A549 (cell line): ENCODE measurements around the gene IMPDH2. TPM values are rescaled to one million over a fixed set of nuclear protein-coding genes. Genes with fewer than 3 reads are reported as not detected.

Experiments used
- ATAC-seq, 2 experiments: fragments of 200-7000 bp in 1 of 2; fragments of >200 bp in 1 of 2; cut with Nextera tagmentation in 1 of 2; cut with Tn5 transposase in 1 of 2; 3 replicates each; pipeline versions ENCODE4 v1.8.0 to v1.9.1; 2018 to 2020; ENCODE audit warnings: mild to moderate bottlenecking in 1 of 2, moderate library complexity in 1 of 2
- CTCF ChIA-PET: fragments of 300-600 bp; sonication (Branson Sonifier 250); formaldehyde crosslinking; extraction: SDS; loops from one replicate; lab custom pipeline; 2021; ENCODE audit warnings: antibody characterized with exemption, inconsistent platforms; lab: Yijun Ruan, JAX
- POLR2A ChIA-PET: fragments of 350-600 bp; formaldehyde crosslinking; extraction: SDS; loops from one replicate; lab custom pipeline; 2021; ENCODE audit warnings: antibody characterized with exemption, inconsistent platforms; lab: Yijun Ruan, JAX
- DNase-seq, 2 experiments: peaks; one replicate each; pipeline versions ENCODE4 v3.0.0 to v3.0.0-alpha.2; 2011 to 2016; ENCODE audit warnings: low read depth in 1 of 2, low spot score in 1 of 2
- FAIRE-seq: peaks from 2 replicates; lab custom pipeline; 2011; peaks lifted over from hg19 to GRCh38; lab: Jason Lieb, UNC
- H3K27ac ChIP-seq, 2 experiments: fragments of >200 bp; sonication (Bioruptor Twin); formaldehyde crosslinking; 3 replicates each; pipeline ENCODE4 v1.5.1; 2016 to 2017
- H3K4me1 ChIP-seq: fragments of >200 bp; sonication (Bioruptor Twin); formaldehyde crosslinking; 3 replicates; pipeline ENCODE4 v1.6.1; 2016
- H3K4me2 ChIP-seq: fragments of >200 bp; sonication (Bioruptor Twin); formaldehyde crosslinking; 3 replicates; pipeline ENCODE4 v1.6.1; 2016
- H3K4me3 ChIP-seq: fragments of >200 bp; sonication (Bioruptor Twin); formaldehyde crosslinking; 3 replicates; pipeline ENCODE4 v1.5.1; 2016
- H3K9me3 ChIP-seq: fragments of >200 bp; sonication (Bioruptor Twin); formaldehyde crosslinking; 3 replicates; pipeline ENCODE4 v1.6.1; 2016
- BHLHE40 ChIP-seq: IDR thresholded peaks from 2 replicates; pipeline ENCODE4 v1.6.1; 2012; ENCODE audit warnings: low read depth, low read length, inconsistent platforms
- CBX2 ChIP-seq: fragments of 200-600 bp; sonication (generic); IDR thresholded peaks from 2 replicates; pipeline ENCODE4 v1.6.1; 2016; ENCODE audit warnings: low read depth, mild to moderate bottlenecking, borderline replicate concordance
- CBX8 ChIP-seq: fragments of 200-600 bp; sonication (generic); IDR thresholded peaks from 2 replicates; pipeline ENCODE4 v1.6.1; 2016
- CEBPB ChIP-seq, 2 experiments: fragments of >200 bp in 1 of 2; sonication (Bioruptor Twin) in 1 of 2; formaldehyde crosslinking in 1 of 2; IDR thresholded peaks; 2 replicates each; pipeline ENCODE4 v1.6.1; 2012 to 2016
- CHD2 ChIP-seq: fragments of 150-350 bp; IDR thresholded peaks from 2 replicates; pipeline ENCODE4 v1.6.1; 2014; ENCODE audit warnings: low read length; ENCODE audit not compliant: partially characterized antibody
- CHD4 ChIP-seq: fragments of 200-600 bp; sonication (generic); IDR thresholded peaks from 2 replicates; pipeline ENCODE4 v1.6.1; 2016; ENCODE audit warnings: antibody characterized with exemption, mild to moderate bottlenecking, borderline replicate concordance
- EP300 ChIP-seq, 2 experiments: fragments of >200 bp; sonication (Bioruptor Twin); formaldehyde crosslinking; IDR thresholded peaks; 2 replicates in 1 of 2; 3 replicates in 1 of 2; pipeline ENCODE4 v1.6.1; 2016 to 2017
- ESRRA ChIP-seq: fragments of 150-350 bp; IDR thresholded peaks from 2 replicates; pipeline ENCODE4 v1.6.1; 2014; ENCODE audit warnings: mild to moderate bottlenecking, low read length, borderline replicate concordance
- FOSB ChIP-seq: fragments of 250-450 bp; sonication (Bioruptor Pico); IDR thresholded peaks from 2 replicates; pipeline ENCODE4 v1.5.0; 2020; ENCODE audit warnings: mild to moderate bottlenecking, moderate library complexity
- FOSL2 ChIP-seq, 2 experiments: fragments of 450-650 bp in 1 of 2; fragments of >200 bp in 1 of 2; sonication (Bioruptor Twin) in 1 of 2; formaldehyde crosslinking; IDR thresholded peaks; 2 replicates each; pipeline versions ENCODE4 v1.5.0 to v1.6.1; 2016 to 2020; ENCODE audit warnings: mild to moderate bottlenecking in 1 of 2, moderate library complexity in 1 of 2
- HEYL ChIP-seq: fragments of 250-450 bp; sonication (Bioruptor Pico); IDR thresholded peaks from 2 replicates; pipeline ENCODE4 v1.8.0; 2021; ENCODE audit warnings: mild to moderate bottlenecking, moderate library complexity
- HOXA7 ChIP-seq: fragments of 250-450 bp; sonication (Bioruptor Pico); IDR thresholded peaks from 2 replicates; pipeline ENCODE4 v1.5.0; 2020; ENCODE audit warnings: mild to moderate bottlenecking, moderate library complexity
- HOXB13 ChIP-seq: fragments of 250-450 bp; sonication (Bioruptor Pico); IDR thresholded peaks from 2 replicates; pipeline ENCODE4 v1.5.0; 2020; ENCODE audit warnings: low read depth, mild to moderate bottlenecking, moderate library complexity
- JUN ChIP-seq, 2 experiments: fragments of >200 bp; sonication (Bioruptor Twin); formaldehyde crosslinking; IDR thresholded peaks; 2 replicates in 1 of 2; 3 replicates in 1 of 2; pipeline ENCODE4 v1.6.1; 2016 to 2017
- KDM1A ChIP-seq: fragments of 200-600 bp; sonication (generic); IDR thresholded peaks from 2 replicates; pipeline ENCODE4 v1.6.1; 2016; ENCODE audit warnings: low read depth, mild to moderate bottlenecking
- MAFK ChIP-seq: fragments of 450-650 bp; IDR thresholded peaks from 2 replicates; pipeline ENCODE4 v1.6.1; 2014; ENCODE audit not compliant: partially characterized antibody
- MAZ ChIP-seq: fragments of 150-350 bp; IDR thresholded peaks from 2 replicates; pipeline ENCODE4 v1.6.1; 2014; ENCODE audit warnings: antibody characterized with exemption, low read depth, low read length, borderline replicate concordance
- MYC ChIP-seq: IDR thresholded peaks from 2 replicates; pipeline ENCODE4 v1.6.1; 2012; ENCODE audit warnings: mild to moderate bottlenecking, inconsistent platforms, low read length, improper control_type of control experiment, borderline replicate concordance
- RAD21 ChIP-seq, 2 experiments: fragments of >200 bp in 1 of 2; sonication (Bioruptor Twin) in 1 of 2; formaldehyde crosslinking in 1 of 2; IDR thresholded peaks in 1 of 2; conservative IDR thresholded peaks in 1 of 2; 2 replicates in 1 of 2; 3 replicates in 1 of 2; pipeline ENCODE4 v1.6.1; 2012 to 2018; ENCODE audit warnings: inconsistent platforms in 1 of 2
- RARB ChIP-seq: fragments of 250-450 bp; sonication (Bioruptor Pico); IDR thresholded peaks from 2 replicates; pipeline ENCODE4 v1.8.0; 2021; ENCODE audit warnings: mild to moderate bottlenecking, moderate library complexity
- RFX5 ChIP-seq: fragments of 450-650 bp; IDR thresholded peaks from 2 replicates; pipeline ENCODE4 v1.7.1; 2014; ENCODE audit warnings: antibody characterized with exemption, mild to moderate bottlenecking, moderate library complexity
- SREBF2 ChIP-seq: fragments of 450-650 bp; IDR thresholded peaks from 2 replicates; pipeline ENCODE4 v1.6.1; 2014; ENCODE audit warnings: mild to moderate bottlenecking, moderate library complexity
- WGBS: methylation state at CpG from one replicate; pipeline ENCODE4 v1.1.6; 2017; ENCODE audit errors: missing lambda C conversion rate; 5-methylcytosine and 5-hydroxymethylcytosine counted together
- polyA plus RNA-seq, 4 experiments: library from polyadenylated mRNA; depleted of rRNA in 3 of 4; stranded (reverse); fragments of >200 nt; fragmentation: RNase III in 1 of 4; extraction: RNeasy Plus Mini Kit Qiagen cat#74134 plus additional on column Dnase treatment in 1 of 4; gene quantifications; 2 replicates in 3 of 4; 3 replicates in 1 of 4; pipeline ENCODE4 v1.2.3, GENCODE V29; 2011 to 2017
- TF ChIP-seq, protein P1 (sequence below): IDR thresholded peaks from 2 replicates; pipeline ENCODE4 v1.6.1; 2012
- TF ChIP-seq, protein P2 (sequence below): fragments of 250-450 bp; sonication (Bioruptor Pico); IDR thresholded peaks from 2 replicates; pipeline ENCODE4 v1.5.0; 2021; ENCODE audit warnings: mild to moderate bottlenecking, moderate library complexity, borderline replicate concordance
- TF ChIP-seq, protein P3 (sequence below): fragments of 450-650 bp; IDR thresholded peaks from 2 replicates; pipeline ENCODE4 v1.6.1; 2014; ENCODE audit warnings: antibody characterized with exemption
- TF ChIP-seq, protein P4 (sequence below): IDR thresholded peaks from 2 replicates; pipeline ENCODE4 v1.6.1; 2012
- TF ChIP-seq, protein P5 (sequence below): fragments of 250-450 bp; sonication (Bioruptor Pico); IDR thresholded peaks from 2 replicates; pipeline ENCODE4 v1.5.0; 2020; ENCODE audit warnings: low read depth, mild to moderate bottlenecking, moderate library complexity

IMPDH2 gene
- polyA plus RNA-seq, 2 of the 4 experiments (the other 2 are of a cell fraction), result 175 to 212 TPM

DNA sequence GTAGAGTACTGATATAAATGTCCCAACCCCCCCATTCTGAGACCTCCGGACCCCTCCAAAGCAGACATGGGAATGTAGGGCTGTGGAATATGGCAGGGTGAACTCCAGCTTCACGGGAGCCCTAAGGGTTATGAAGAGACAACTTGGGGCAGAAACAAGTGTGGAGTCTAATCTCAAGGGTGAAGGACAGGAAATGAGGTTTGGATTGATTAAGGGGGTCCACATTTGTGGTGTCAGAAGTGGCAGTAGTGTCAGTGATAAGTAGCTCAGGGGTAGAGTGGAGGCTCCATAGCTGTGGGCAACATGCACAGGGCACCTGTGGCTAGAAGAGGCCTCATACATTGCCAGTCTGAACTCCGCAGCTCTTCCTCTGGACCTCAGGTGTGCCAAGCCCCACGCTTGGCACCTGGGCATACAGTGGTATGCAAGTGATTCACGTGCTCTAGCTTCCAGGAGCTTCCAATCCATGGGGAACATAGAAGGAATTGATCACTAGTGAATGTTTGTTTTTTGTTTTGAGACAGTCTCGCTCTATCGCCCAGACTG, 43.3 kb downstream of the IMPDH2 start:
- POLR2A ChIA-PET, result no interaction called here

DNA sequence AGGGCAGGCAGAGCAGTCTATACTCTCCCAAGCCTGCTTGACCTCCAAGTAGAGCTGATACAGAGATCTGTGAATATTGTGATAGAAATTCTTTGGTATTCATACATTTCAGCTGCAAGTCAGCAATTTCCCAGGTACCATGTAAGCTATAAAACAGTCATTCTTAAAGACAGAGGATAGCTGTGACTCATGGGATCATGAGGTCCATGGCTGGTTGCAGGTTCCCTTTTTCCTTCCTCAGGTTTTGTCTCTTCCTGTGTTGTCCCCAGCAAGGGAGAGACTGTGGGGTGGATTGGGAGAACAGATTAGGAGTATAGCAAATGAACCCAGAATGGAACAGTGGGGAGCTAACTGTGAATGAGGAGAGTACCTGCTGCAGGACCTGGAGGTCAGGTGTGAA, 44.5 kb downstream of the IMPDH2 start:
- CTCF ChIA-PET, result interaction anchor here (0.6 to 16.7 kb wide), 2 partner anchors 28 to 61 kb away, joined by 3 to 385 read pairs; partner anchors contain the start of genes DALRD3, NDUFAF3 and WDR6
- DNase-seq, result no peak
- POLR2A ChIA-PET, result interaction anchor here (1.4 kb wide), 1 partner anchor 37 kb away, joined by 4 read pairs; the partner anchor contains the start of gene NDUFAF3

More for the DNA sequence above, 43.3 kb downstream of the IMPDH2 start:
- TF ChIP-seq FOSL2 (IDR thresholded peaks at IDR 0.05) (no peak), FOSL2 (CRISPR knock-in tag; IDR thresholded peaks at IDR 0.05) (no peak), HOXA7 (CRISPR knock-in tag) (no peak)
- TF ChIP-seq, protein P1, sequence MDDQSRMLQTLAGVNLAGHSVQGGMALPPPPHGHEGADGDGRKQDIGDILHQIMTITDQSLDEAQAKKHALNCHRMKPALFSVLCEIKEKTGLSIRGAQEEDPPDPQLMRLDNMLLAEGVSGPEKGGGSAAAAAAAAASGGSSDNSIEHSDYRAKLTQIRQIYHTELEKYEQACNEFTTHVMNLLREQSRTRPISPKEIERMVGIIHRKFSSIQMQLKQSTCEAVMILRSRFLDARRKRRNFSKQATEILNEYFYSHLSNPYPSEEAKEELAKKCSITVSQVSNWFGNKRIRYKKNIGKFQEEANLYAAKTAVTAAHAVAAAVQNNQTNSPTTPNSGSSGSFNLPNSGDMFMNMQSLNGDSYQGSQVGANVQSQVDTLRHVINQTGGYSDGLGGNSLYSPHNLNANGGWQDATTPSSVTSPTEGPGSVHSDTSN, result no peak
- Histone ChIP-seq H3K4me2 (no peak overlapping the region), H3K4me1 (peaks cover 12% of the 10 kb centered on the region), H3K4me3 (no peak overlapping the region), H3K9me3 (no peaks in the 10 kb centered on the region), H3K27ac (no peak overlapping the region)
- DNase-seq (no peak), ATAC-seq (no peak), FAIRE-seq (no peak)
- 95% methylated on average over 7 of the region's 7 CpGs for WGBS
- CTCF ChIA-PET, result interaction anchor here (0.9 to 16.7 kb wide), 3 partner anchors 12 to 300 kb away, joined by 3 to 385 read pairs (median 10); partner anchors contain the start of genes DALRD3, NCKIPSD, NDUFAF3 and WDR6

DNA sequence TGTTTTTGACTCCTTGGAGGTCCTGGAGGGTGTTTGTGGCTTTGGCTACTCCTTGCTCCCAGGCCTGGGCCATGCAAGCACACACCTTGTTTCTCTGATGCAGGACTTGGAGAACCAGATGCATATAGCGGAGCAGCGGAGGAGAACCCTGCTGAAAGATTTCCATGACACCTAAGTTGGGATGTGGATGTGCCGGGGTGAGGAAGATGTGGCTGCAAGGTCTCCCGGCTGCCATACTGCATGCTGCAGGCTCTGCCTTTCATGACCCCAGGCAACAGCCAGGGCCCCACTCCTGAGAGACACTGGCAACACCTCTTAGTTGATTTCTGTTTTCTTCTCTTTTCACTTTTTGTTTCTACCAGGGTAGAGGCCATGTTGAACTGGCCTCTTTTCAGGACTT, 46.1 kb downstream of the IMPDH2 start:
- WGBS, result 92% methylated on average over 4 of the region's 4 CpGs
- no peak overlapping the region for H3K4me2 ChIP-seq
- H3K4me1 ChIP-seq, result peaks cover under 1% of the 10 kb centered on the region; the same call in 1 of the 3 replicates
- no peaks in the 10 kb centered on the region for H3K9me3 ChIP-seq
- no peak for DNase-seq
- TF ChIP-seq FOSB (CRISPR knock-in tag), result no peak
- TF ChIP-seq CHD4, result no peak
- TF ChIP-seq RARB (CRISPR knock-in tag), result no peak
- no peak for TF ChIP-seq HOXB13 (CRISPR knock-in tag)
- TF ChIP-seq, protein P2, sequence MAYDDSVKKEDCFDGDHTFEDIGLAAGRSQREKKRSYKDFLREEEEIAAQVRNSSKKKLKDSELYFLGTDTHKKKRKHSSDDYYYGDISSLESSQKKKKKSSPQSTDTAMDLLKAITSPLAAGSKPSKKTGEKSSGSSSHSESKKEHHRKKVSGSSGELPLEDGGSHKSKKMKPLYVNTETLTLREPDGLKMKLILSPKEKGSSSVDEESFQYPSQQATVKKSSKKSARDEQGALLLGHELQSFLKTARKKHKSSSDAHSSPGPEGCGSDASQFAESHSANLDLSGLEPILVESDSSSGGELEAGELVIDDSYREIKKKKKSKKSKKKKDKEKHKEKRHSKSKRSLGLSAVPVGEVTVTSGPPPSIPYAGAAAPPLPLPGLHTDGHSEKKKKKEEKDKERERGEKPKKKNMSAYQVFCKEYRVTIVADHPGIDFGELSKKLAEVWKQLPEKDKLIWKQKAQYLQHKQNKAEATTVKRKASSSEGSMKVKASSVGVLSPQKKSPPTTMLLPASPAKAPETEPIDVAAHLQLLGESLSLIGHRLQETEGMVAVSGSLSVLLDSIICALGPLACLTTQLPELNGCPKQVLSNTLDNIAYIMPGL, result no peak
- no peak for TF ChIP-seq CBX8
- no peak for TF ChIP-seq EP300 (IDR thresholded peaks at IDR 0.05)
- TF ChIP-seq, protein P3, sequence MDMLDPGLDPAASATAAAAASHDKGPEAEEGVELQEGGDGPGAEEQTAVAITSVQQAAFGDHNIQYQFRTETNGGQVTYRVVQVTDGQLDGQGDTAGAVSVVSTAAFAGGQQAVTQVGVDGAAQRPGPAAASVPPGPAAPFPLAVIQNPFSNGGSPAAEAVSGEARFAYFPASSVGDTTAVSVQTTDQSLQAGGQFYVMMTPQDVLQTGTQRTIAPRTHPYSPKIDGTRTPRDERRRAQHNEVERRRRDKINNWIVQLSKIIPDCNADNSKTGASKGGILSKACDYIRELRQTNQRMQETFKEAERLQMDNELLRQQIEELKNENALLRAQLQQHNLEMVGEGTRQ, result no peak
- TF ChIP-seq, protein P4, sequence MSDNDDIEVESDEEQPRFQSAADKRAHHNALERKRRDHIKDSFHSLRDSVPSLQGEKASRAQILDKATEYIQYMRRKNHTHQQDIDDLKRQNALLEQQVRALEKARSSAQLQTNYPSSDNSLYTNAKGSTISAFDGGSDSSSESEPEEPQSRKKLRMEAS, result no peak
- no peak for TF ChIP-seq BHLHE40
- no peak for TF ChIP-seq RAD21 (conservative IDR thresholded peaks at IDR 0.05 in 1 of 2, IDR thresholded peaks at IDR 0.05 in 1 of 2)
- no peak for TF ChIP-seq HOXA7 (CRISPR knock-in tag)
- TF ChIP-seq MYC, result no peak
- no peak for TF ChIP-seq CHD2
- TF ChIP-seq CEBPB (IDR thresholded peaks at IDR 0.05), result no peak
- TF ChIP-seq SREBF2, result no peak
- no peak for TF ChIP-seq FOSL2 (IDR thresholded peaks at IDR 0.05)
- TF ChIP-seq FOSL2 (CRISPR knock-in tag; IDR thresholded peaks at IDR 0.05), result no peak
- TF ChIP-seq ESRRA, result no peak
- TF ChIP-seq, all 56 proteins: peak for 0
- POLR2A ChIA-PET, result no interaction called here
- FAIRE-seq, result no peak
- no peak for ATAC-seq
- H3K4me3 ChIP-seq, result no peak overlapping the region
- H3K27ac ChIP-seq, result no peak overlapping the region
- CTCF ChIA-PET, result interaction anchor here (16.7 kb wide), 1 partner anchor 29 kb away, joined by 385 read pairs; the partner anchor contains the start of genes DALRD3, NDUFAF3 and WDR6

More for the DNA sequence above, 44.5 kb downstream of the IMPDH2 start:
- Histone ChIP-seq H3K4me3 (no peak overlapping the region), H3K27ac (no peak overlapping the region)
- FAIRE-seq (no peak), ATAC-seq (no peak)
- TF ChIP-seq JUN (IDR thresholded peaks at IDR 0.05) (no peak), HEYL (CRISPR knock-in tag) (no peak), MAZ (no peak), BHLHE40 (no peak), FOSL2 (IDR thresholded peaks at IDR 0.05) (no peak), FOSL2 (CRISPR knock-in tag; IDR thresholded peaks at IDR 0.05) (no peak), CBX2 (no peak), KDM1A (no peak), CHD2 (no peak), RFX5 (no peak), HOXB13 (CRISPR knock-in tag) (no peak), CBX8 (no peak), MAFK (no peak)
- TF ChIP-seq, protein P3, result no peak
- TF ChIP-seq, protein P5, sequence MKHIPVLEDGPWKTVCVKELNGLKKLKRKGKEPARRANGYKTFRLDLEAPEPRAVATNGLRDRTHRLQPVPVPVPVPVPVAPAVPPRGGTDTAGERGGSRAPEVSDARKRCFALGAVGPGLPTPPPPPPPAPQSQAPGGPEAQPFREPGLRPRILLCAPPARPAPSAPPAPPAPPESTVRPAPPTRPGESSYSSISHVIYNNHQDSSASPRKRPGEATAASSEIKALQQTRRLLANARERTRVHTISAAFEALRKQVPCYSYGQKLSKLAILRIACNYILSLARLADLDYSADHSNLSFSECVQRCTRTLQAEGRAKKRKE (CRISPR knock-in tag), result no peak
- TF ChIP-seq, all 56 proteins: peak for 0
- H3K4me2 ChIP-seq, result no peak overlapping the region
- H3K4me1 ChIP-seq, result peaks cover 12% of the 10 kb centered on the region
- no peaks in the 10 kb centered on the region for H3K9me3 ChIP-seq
